Activated naive CD4-positive, alpha-beta T cell treated with anti-CD3 and anti-CD28 coated beads for 36 hours (primary cell): ENCODE measurements around the gene RBM25. TPM values are rescaled to one million over a fixed set of nuclear protein-coding genes. Genes with fewer than 3 reads are reported as not detected.

Source experiments
- CTCF ChIA-PET: fragments of 350-600 bp; sonication (Branson Sonifier 250); formaldehyde crosslinking; loops from one replicate; lab custom pipeline; 2021; ENCODE audit warnings: antibody characterized with exemption; lab: Charles Lee
- DNase-seq: peaks from one replicate; pipeline ENCODE4 v3.0.0-alpha.2; 2020
- H3K27ac Mint-ChIP-seq: one replicate; pipeline ENCODE4 v1.8.0; 2021; ENCODE audit warnings: mild to moderate bottlenecking, mixed read lengths
- H3K27me3 Mint-ChIP-seq: one replicate; pipeline ENCODE4 v1.8.0; 2021; ENCODE audit warnings: low read depth, mixed read lengths
- H3K36me3 Mint-ChIP-seq: one replicate; pipeline ENCODE4 v1.8.0; 2021; ENCODE audit warnings: low read depth, mixed read lengths
- H3K4me1 Mint-ChIP-seq: one replicate; pipeline ENCODE4 v1.8.0; 2021; ENCODE audit warnings: low read depth, mixed read lengths
- H3K4me3 Mint-ChIP-seq: one replicate; pipeline ENCODE4 v1.8.0; 2021; ENCODE audit warnings: mild to moderate bottlenecking, moderate library complexity, mixed read lengths
- H3K9me3 Mint-ChIP-seq: one replicate; pipeline ENCODE4 v1.8.0; 2021; ENCODE audit warnings: mixed read lengths
- intact Hi-C: fragments of 100-400 bp; cut with micrococcal nuclease; formaldehyde crosslinking; loops from one replicate; pipeline ENCODE4 v1.15.1; 2023
- total RNA-seq, 2 experiments: library from RNA; stranded (reverse); gene quantifications; one replicate each; pipeline ENCODE4 v1.2.3, GENCODE V29; 2021

RBM25 gene
- total RNA-seq, 2 experiments from 2014 or later, result 86.3 to 93.6 TPM

DNA sequence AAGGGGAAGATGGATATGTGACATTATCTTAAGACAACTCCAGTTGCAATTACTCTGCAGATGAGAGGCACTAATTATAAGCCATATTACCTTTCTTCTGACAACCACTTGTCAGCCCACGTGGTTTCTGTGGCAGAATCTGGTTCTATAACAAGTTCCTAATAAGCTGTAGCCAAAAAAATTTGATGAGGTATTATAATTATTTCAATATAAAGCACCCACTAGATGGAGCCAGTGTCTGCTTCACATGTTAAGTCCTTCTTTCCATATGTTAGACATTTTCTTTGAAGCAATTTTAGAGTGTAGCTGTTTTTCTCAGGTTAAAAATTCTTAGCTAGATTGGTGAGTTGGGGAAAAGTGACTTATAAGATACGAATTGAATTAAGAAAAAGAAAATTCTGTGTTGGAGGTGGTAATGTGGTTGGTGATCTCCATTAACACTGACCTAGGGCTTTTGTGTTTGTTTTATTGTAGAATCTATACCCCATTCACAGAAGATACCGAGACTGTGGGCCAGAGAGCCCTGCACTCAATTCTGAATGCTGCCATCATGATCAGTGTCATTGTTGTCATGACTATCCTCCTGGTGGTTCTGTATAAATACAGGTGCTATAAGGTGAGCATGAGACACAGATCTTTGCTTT is 114.9 kb downstream of the RBM25 start:
- Mint-ChIP-seq H3K9me3 (no peaks in the 10 kb centered on the region), H3K27ac (no peak overlapping the region), H3K27me3 (no peaks in the 10 kb centered on the region), H3K36me3 (peaks cover 18% of the 10 kb centered on the region), H3K4me1 (peaks cover 2% of the 10 kb centered on the region), H3K4me3 (no peak overlapping the region)
- intact Hi-C loops, result loop anchor here (1.0 to 10.0 kb wide), 3 partner anchors 112 to 462 kb away; no protein-coding TSS in a partner anchor
- no peak for DNase-seq
- CTCF ChIA-PET, result interaction anchor here (0.6 to 1.8 kb wide), 7 partner anchors 18 to 460 kb away, joined by 3 to 13 read pairs (median 5); no protein-coding TSS in a partner anchor

Other genes starting within 250 kb of the RBM25 start
- gene DPF3, start 164.4 kb upstream of the RBM25 start, total RNA-seq, result under 1 TPM; 0.29 to 0.47 TPM
- 10 to 100 TPM; 13.3 to 16.4 TPM for gene DCAF4, start 132.1 kb upstream of the RBM25 start, total RNA-seq
- gene ZFYVE1, start 31.4 kb upstream of the RBM25 start, total RNA-seq, result 1 to 10 TPM; 8.5 to 9.2 TPM
- gene PSEN1, start 78.0 kb downstream of the RBM25 start, total RNA-seq, result 10 to 100 TPM; 24.5 to 26.0 TPM
- gene PAPLN, start 179.0 kb downstream of the RBM25 start, total RNA-seq, result 1 to 10 TPM; 1.0 TPM